Dermis blood vessel endothelial cell (primary cell): Measurements from ENCODE around the gene CHRNG. TPM values are rescaled to one million over a fixed set of nuclear protein-coding genes. Genes with fewer than 3 reads are reported as not detected.

Experiments used
- DNase-seq: peaks from one replicate; pipeline ENCODE4 v3.0.0; 2010
- total RNA-seq: library from RNA; depleted of rRNA; stranded (reverse); fragments of >200 nt; gene quantifications from 2 replicates; pipeline ENCODE4 v1.2.3, GENCODE V29; 2014

CHRNG gene, protein sequence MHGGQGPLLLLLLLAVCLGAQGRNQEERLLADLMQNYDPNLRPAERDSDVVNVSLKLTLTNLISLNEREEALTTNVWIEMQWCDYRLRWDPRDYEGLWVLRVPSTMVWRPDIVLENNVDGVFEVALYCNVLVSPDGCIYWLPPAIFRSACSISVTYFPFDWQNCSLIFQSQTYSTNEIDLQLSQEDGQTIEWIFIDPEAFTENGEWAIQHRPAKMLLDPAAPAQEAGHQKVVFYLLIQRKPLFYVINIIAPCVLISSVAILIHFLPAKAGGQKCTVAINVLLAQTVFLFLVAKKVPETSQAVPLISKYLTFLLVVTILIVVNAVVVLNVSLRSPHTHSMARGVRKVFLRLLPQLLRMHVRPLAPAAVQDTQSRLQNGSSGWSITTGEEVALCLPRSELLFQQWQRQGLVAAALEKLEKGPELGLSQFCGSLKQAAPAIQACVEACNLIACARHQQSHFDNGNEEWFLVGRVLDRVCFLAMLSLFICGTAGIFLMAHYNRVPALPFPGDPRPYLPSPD
- not detected in 2 replicates for total RNA-seq

DNA sequence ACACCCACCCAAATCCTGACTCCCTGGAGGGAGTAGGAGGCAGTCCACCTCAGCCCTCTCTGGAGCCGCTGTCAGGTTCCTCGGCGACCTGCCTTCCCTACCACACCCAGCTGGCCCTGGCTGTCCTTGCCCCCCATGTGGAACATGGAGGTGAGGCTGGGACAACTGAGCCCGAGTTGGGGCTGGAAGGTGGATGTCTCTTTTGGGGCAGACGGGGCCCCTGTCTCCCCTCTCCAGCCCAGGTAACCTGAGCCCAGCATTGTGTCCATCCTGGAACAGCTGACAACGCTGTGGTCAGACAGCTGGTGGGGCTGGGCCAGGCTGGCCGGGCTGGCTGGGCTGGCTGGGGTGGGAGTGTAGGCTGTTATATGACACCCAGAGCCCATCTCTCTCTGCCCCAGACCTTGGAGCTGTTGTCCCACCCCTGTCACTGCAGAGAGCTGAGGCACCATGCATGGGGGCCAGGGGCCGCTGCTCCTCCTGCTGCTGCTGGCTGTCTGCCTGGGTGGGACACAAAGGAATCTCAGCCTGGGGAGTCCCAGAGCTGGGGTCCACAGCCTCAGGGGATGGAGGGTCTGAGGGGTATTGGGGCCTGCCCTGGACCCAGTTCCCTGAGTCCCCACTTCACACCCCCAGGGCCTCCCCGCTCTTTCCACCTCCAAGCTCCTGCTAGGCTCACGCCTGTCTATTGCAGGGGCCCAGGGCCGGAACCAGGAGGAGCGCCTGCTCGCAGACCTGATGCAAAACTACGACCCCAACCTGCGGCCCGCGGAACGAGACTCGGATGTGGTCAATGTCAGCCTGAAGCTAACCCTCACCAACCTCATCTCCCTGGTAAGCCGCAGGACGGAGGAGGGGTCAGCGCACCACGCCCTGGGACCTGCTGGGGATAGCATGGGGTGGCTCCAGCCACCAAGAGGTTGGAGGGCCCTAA is at the start of gene CHRNG:
CHRNG (plus strand) TSS at position 395 of the 934 bp plus-strand sequence; CDS start at position 451, 56 bp downstream.
- DNase-seq: no peak

DNA sequence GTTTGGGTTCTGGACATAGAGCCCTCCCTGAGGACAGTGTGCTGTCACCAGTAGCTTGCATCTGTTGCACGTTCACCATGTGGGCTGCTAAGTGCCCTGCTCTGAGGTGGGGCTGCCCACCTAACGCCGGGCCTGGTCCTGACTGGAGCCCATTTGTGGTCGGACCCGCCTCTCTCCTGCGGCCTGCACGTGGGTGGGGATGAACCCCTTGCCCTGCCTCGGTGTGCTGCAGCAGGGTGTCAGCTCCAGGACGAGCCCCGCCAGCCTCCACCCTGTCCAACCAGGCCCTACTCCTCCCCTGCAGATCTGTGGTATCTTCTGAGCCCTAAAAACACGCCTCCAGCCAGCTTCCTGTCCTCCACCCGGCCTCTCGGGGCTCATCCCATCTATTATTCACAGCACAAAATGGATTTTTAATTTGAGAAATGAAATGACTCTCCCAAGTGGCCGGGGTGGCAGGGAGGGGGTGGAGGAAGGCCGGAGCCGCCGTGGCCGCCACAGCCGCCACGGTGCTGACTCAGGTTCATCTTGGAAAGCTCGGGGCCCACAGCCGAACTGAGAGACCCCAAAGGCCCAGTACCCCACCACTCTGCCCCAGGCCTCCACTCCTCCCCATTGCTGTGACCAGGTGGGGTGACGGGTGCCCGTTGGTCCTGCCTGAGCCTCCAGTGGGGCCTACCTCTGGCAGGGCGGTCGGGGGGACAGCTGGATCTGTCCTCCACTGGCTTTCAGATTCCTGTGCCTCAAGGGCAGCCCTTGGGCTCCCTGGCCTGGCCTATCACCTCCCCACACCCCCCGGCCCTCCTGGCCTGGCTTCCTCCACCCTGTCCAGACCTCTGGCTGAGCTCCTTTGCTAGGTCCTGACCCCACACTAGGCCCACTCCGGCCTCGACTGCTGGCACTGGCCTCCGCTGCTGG is 49.0 kb upstream of the CHRNG start:
- no peak for DNase-seq

DNA sequence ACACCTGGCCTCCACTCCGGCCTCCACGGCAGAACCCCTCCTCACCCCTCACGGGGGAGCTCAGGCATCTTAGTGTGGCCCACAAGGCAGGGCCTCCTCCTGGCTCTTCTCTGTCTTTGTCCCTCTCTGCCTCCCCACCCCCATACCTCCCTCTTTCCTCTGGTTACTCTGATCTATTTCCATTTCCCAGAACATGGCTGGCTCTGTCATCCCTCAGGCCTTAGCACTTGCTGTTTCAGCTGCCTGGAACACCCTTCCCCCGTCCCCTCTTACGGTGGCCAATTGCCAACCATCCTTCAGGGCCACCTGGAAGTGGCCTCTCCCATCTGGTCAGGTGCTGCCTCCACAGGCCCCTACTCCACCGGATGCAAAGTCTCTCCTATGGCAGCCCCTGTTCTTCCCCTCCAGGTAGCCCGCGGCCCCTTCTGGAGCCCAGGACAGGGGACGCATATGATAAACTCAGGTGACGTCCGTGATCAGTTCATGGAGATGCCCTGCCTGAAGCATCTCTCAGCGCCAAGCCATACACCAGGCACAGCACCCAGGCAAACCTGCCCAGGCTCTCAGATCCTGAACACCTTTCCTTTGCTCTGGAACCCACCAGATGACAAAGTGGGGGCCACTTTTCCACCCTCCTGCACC is 48.2 kb upstream of the CHRNG start:
- DNase-seq: no peak

DNA sequence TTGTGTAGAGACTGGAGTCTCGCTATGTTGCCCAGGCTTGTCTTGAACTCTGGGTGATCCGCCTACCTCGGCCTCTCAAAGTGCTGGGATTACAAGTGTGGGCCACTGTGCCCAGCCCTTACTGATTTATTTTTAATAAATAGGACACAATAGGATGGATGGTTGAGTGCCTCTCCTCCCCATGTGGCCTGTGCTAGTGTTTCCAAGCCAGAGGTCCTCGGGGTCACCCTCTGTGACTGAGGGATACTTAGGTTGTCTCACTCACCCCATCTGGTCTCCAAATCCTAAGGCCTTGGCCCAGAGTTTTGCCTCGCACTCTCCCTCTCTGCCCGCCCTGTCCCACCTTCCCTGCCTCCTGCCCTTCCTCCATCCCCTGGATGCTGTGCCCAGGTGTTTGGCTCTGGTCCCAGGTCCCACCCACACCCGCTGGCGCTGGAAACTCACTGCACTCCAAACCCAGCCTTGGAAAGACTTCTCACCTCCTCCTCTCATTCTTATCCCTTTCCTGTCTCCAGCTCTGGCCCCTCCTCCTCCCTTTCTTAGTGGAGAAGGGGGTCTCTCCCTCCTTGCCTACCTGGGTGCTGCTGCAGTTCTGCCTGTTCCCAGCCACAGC is 47.1 kb upstream of the CHRNG start:
- no peak for DNase-seq

DNA sequence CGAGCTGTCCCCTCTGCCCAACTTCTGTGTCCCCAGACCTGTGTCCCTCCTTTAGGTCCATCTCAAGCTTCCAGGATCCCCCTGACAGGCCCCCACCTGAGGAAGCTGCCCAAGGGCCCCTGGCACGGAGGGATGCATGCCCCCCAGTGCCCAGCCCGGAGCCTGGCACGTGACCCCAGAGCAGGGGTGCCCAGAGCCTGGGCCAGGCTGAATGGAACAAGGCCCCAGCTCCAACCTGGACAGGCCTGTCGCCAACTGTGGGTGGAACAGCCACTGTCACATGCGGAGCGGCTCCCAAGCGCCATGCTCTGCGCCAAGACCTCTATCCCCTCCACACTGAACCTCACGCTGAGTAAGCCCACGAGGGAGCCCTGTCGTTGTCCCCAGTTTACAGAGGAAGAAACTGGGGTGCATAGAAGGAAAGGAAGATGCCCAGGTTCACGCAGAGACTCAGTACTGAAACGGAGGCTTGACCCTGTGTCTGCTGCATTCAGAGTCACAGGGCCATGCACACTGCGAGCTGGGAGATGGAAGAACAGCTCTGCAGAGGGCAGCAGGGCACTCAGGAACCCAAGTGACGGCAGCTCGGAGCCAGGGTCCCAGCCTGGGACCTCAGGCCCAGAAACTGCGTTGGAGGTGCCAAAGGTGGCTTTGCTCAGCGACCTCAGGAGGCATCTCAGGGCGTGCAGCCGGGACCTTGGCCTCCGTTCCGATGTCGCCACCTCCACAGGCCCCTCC is 46.4 kb upstream of the CHRNG start:
- DNase-seq: no peak

DNA sequence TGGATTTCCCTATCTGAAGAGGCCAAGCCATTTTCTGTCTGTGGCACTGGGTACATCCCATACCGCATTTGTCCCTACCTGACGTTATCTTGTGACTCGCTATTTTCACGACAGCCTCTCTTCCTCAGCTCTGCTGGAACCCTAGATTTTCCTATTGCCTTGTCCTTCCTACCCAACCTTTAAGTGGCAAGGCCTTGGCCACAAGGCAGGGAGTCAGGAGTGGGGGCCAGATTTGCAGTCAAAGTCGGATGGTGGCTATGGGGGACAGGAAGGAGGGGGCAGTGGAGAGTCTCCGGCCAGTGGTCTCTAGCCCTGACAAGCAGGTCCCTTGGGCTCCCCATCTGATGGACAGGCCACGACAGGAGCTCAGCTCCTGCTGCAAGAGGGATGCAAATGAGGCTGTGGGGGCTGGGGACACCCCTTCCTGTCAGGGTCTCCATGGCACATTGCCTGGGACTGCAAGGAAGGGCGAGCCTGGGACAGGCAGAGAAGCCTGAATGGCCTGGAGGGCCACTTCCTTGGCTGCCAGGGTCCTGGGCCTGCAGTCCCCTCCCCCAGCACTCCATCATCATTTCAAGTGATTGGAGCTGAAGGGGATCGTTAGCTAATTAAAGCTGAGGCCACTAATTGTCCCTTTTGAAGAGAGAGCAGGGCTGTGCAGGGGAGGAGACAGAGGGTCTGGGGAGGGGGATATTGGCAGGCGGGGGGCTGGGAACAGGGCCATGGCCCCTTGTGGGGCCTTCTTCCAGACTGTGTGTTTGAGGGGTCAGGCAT is 45.6 kb upstream of the CHRNG start:
- no peak for DNase-seq

DNA sequence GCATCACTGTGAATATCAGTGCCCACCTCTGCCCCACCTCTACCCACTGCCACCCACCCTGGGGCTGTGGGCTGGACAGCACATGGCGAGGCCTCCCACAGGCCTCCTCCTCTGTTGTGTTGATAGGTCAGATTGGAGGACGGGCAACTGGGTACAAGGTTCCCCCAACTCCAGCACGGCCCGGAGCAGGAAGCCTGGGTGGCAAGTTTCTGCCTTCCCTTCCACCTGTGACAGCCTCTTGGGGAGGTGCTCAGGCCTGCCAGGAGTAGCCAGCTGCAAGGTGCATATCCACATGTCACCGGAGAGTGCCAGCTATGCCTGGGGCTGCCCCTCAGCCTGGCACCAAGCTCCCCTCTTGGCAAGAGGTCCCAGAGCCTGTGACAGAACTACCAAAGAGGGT is 45.0 kb upstream of the CHRNG start:
- no peak for DNase-seq

DNA sequence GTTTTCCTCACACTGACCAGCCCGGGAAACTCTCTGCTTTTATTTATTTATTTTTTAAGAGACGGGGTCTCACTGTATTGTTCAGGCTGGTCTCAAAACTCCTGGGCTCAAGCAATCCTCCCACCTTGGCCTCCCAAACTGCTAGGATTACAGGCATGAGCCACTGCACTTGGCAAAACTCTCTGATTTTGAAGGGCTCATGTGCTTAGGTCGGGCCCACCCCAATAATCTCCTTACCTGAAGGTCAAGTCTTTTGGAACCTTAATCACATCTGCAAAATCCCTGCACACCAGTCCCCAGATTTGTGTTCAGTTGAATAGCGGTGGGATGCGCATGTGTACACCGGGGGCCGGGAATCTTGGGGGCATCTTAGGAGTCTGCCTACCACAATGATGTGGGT is 44.2 kb upstream of the CHRNG start:
- no peak for DNase-seq

DNA sequence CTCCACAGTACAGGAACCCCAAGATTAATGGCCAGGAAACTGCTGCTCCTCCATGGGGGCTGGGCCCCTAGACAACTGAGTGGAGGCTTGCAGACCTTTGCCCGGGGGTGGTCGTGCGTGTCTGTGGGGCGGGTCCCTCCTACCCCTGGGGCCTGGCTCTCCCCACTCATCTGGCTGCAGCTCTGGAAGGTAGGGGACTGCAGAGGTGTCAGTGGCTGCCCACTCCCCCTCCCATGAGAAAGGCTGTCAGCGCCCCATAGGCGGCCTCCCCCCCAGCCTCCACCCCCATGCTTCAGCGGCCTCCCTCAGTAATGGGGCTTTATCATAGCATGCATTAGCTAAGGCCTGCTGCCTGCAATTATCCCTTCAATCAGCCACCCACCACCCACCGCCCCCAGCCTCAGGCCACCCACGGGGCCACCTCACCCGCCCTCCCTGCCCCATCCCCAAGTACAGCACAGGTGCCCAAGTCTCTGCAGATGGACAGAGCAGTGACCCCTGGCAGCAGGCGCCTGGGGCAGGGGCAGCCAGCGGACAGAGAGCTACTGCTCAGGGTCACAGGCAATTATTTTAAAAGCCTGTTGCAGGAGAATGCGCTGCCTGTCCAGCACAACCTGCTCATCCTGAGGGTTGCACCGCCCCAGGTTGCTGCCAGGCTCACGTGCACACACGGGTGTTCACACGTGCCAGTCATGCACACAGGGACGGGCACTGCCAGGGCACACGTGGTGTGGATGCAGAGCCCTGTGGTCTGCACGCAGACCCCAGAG is 42.8 kb upstream of the CHRNG start:
- DNase-seq: no peak

DNA sequence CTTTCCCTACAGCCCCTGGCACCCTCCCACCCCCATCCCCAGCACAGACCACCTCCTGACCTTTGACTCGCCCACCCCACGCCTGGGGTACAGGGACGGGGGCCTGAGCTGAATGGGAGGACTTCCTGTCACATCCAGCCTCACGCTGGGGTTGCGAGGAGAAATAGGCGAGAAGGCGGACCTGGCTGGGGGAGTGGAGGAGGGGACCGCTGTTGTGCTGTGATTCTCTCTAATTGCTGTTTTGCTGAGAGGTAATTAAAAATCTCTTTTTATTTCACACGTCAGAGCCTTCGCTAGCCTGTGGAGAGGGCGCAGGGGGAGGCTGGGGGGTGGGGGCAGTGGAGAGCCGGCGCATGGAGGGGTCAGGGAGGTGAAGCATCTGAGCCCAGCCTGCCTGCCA is 42.1 kb upstream of the CHRNG start:
- DNase-seq: no peak

DNA sequence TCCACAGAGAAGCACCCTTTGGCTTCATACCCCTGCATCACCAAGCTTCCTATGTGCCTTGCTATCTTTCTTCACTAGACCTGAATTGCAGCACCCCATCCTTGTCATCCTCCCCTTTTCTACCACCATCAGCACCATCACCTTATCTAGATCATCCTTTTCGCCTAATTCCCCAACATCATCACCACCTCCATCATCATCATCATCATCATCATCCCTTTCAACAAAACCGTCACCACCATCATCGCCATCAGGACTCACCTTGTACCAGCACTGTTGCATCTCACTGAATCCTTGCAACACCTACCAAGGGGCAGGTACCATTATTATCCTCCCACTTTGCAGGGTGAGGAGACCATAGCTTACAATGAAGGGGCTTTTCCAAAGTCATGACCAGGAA is 41.0 kb upstream of the CHRNG start:
- DNase-seq: no peak

DNA sequence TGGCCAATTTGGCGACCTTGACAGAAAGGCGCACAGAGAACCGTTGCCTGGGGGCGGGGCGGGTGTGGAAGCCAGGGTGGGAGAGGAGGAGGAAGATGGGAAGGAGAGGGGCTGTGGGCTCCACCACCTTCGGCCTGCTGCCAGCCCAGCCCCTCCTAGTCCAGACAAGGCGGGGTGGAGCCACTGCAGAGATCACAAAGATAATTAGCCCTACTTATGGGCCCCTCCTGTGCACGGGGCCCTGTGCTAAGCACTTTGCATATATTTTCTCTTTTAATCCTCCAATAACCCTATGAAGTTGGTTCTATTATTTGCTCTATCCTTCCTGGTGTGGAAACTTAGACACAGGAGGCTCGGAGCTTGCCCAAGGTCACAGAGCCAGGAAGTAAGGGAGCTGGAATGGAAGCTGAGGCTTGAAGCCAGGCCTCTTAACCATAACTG is 38.1 kb upstream of the CHRNG start:
- no peak for DNase-seq

DNA sequence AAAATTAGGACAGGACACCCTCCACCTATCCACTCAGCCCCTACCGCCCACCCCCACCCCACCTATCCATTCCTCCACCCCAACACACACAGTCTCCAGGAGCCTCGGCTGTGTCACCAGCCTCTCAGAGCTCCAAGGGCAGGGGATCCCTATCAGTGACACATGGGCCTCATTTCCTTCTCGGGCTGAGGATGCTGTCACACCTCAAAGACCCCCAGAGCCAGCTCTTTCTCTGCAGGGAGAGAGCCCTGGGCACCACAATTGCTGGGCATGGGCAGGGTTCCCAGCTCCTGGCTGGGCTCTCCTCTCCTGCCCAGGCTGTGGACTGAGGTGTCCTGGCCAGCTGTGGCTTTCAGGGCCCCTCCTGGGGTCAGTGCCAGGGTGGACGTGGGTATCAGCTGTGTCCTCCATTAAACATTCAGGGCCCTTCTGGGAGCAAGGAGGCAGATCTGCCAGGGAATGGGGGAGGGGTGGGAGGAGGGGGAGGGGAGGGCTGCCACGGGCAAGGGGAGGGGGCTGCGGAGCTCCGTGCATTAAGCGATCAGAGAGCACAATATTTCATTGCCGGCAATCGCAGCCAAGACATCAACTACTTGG is 37.6 kb upstream of the CHRNG start:
- DNase-seq: no peak

DNA sequence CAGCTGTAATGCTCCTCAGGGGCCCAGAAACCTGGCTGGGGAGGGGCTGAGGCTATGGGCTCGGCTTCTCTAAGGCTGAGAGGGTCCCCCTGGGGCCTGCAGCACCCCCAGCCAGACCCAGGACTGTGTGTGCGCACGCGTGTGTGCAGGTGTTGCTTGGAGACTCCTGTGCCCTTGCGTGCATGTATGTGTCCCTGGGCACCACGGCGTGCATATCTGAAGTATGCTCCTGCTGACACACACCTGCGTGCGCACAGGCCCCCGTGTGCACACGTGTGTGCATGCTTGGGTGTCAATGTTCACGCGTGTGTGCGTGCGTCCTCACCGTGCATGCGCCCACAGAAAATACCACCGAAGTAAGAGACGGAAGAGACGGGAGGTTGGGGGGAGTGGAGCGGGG is 37.0 kb upstream of the CHRNG start:
- DNase-seq: no peak

DNA sequence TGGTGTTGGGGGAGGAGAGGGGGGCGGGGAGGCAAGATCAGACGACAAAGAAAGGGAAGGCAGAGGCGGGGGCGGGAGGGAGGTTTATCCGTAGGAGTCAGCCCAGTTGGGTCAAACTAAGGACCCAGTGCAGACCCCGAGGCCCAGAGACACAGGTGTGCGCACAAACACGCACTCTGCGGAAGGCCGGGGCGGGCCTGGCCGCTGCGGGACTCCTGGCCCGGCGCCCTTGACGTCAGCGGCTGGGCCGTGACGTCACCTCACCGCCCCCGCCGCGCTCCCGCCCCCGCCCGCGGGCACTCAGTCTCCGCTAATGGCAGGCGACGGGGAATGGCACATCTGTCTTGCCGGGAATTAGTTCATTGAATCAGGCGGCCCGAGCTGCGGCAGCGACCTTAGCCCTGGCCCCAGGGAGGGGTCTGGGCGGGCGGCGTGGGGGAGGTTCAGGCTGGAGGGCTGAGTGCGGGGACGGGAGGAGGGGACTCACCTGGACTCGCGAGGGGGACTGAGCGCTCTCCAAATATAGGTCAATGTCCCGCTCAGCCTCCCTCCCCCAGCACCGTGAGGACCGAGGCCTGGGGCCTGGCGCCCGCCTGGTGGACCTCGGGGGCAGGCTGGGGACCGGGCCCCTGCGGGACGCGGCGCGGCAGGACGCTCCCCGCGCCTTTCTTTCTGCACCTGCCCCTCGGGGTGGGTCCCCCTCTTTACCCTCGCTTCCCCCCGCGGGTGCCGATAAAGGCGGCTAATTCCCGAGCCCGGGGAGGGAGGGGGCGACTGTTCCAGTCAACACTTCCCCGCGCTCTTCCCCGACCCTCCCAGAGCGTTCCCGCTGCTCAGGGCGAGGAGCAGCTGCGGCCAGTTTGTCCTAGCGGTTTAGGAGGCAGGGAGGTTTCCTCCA is 36.3 kb upstream of the CHRNG start:
- DNase-seq: peak; percentile 15

DNA sequence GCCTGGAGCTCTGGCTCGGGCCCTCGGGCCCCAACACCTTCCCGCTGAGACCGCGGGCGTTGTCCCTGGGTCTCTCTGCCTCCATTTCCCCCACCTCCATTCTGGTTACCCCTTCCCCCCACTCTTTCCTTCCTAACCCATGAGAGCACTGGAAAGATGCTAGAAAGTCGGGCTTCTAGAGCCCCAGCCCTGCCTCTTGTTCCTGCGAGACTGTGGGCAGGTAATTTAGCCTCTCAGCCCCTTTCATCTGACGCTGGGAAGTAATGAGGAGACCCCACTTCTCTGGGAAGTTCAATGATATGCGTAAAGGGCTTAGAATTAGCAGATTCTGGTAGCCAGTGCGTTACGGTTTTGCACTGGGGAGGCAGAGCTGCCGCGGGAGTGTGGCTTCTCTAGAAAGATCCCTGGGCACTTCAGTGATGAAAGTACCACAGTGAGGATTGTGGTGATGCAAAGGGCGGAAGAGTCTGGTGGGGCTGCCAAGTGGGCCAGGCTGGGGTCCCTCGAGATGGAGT is 35.6 kb upstream of the CHRNG start:
- no peak for DNase-seq

DNA sequence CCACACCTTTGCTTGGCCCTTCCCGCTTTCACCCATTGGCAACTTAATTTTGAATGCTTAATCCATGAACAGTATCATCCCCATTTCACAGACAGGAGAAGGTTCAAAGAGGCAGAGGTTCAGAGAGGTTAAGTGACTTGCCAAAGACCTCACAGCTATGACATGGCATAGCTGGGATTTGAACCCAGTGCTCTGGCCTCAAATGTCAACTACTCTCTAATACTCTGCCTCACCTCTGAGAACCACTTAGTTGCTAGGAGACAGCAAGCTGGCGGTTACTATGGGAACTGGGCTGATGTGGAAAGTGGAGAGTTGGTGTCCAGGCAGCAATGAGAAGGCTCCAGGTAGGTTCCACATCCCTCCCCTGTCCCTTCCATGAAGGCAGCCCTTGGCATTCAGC is 35.1 kb upstream of the CHRNG start:
- no peak for DNase-seq
